Ishikawa (cell line): Measurements from ENCODE around the gene IL17C.

Experiments
- EGR1 ChIP-seq: IDR thresholded peaks from 2 replicates; pipeline ENCODE4 v1.6.1; 2012
- EP300 ChIP-seq: IDR thresholded peaks from 2 replicates; pipeline ENCODE4 v1.6.1; 2012; ENCODE audit warnings: borderline replicate concordance
- RAD21 ChIP-seq: IDR thresholded peaks from 2 replicates; pipeline ENCODE4 v1.6.1; 2012; ENCODE audit warnings: low read depth
- TAF1 ChIP-seq: IDR thresholded peaks from 2 replicates; pipeline ENCODE4 v1.6.1; 2012; ENCODE audit warnings: low read depth, mild to moderate bottlenecking
- TF ChIP-seq, protein P1 (sequence below): IDR thresholded peaks from 2 replicates; pipeline ENCODE4 v1.6.1; 2012; ENCODE audit warnings: low read depth, mild to moderate bottlenecking

DNA sequence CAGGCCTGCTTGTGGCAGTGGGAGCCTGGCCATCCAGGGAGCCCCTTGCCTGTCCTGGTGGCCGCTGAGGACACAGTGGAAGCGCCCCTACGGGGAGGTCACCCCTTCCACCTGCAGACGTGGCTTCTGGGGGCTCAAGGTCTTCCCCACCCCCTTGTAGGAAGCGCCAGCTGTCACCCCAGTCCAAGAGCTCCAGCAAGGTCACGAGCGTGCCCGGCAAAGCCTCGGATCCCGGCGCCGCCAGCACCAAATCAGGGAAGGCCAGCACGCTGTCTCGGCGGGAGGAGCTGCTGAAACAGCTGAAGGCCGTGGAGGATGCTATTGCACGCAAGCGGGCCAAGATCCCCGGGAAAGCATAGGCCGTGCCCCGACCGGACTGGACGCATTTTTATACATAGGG lies 7.4 kb upstream of the IL17C start:
- TF ChIP-seq, protein P1, sequence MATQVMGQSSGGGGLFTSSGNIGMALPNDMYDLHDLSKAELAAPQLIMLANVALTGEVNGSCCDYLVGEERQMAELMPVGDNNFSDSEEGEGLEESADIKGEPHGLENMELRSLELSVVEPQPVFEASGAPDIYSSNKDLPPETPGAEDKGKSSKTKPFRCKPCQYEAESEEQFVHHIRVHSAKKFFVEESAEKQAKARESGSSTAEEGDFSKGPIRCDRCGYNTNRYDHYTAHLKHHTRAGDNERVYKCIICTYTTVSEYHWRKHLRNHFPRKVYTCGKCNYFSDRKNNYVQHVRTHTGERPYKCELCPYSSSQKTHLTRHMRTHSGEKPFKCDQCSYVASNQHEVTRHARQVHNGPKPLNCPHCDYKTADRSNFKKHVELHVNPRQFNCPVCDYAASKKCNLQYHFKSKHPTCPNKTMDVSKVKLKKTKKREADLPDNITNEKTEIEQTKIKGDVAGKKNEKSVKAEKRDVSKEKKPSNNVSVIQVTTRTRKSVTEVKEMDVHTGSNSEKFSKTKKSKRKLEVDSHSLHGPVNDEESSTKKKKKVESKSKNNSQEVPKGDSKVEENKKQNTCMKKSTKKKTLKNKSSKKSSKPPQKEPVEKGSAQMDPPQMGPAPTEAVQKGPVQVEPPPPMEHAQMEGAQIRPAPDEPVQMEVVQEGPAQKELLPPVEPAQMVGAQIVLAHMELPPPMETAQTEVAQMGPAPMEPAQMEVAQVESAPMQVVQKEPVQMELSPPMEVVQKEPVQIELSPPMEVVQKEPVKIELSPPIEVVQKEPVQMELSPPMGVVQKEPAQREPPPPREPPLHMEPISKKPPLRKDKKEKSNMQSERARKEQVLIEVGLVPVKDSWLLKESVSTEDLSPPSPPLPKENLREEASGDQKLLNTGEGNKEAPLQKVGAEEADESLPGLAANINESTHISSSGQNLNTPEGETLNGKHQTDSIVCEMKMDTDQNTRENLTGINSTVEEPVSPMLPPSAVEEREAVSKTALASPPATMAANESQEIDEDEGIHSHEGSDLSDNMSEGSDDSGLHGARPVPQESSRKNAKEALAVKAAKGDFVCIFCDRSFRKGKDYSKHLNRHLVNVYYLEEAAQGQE, result no peak
- no peak for TF ChIP-seq EGR1
- no peak for TF ChIP-seq TAF1
- TF ChIP-seq EP300, result no peak
- TF ChIP-seq RAD21, result no peak
